IMR-90 (cell line): ENCODE data around the gene CCDC88C. TPM values are rescaled to one million over a fixed set of nuclear protein-coding genes. Genes with fewer than 3 reads are reported as not detected.

Source experiments
- ATAC-seq: fragments of 200-7000 bp; cut with Tn5 transposase; 2 replicates; pipeline ENCODE4 v1.9.1; 2020; ENCODE audit warnings: low read depth, mild to moderate bottlenecking, moderate library complexity
- BruUV-seq: library from RNA; stranded (reverse); fragments of 400-500 nt; replicated peaks from 2 replicates; lab custom pipeline; 2021; lab: Mats Ljungman, UMichigan
- CTCF ChIA-PET: fragments of 300-600 bp; formaldehyde crosslinking; extraction: SDS; loops from one replicate; lab custom pipeline; 2021; ENCODE audit warnings: antibody characterized with exemption; lab: Yijun Ruan, JAX
- POLR2A ChIA-PET: fragments of 300-600 bp; sonication (Branson Sonifier 250); formaldehyde crosslinking; loops from one replicate; lab custom pipeline; 2022; ENCODE audit warnings: antibody characterized with exemption; ENCODE audit not compliant: unreplicated experiment; lab: Charles Lee
- DNase-seq: peaks from one replicate; pipeline ENCODE4 v3.0.0; 2013
- H2AFZ ChIP-seq: replicated peaks from 2 replicates; pipeline ENCODE3; 2013; ENCODE audit warnings: low read length, mild to moderate bottlenecking; ENCODE audit not compliant: poor library complexity
- H2AK5ac ChIP-seq: 2 replicates; pipeline ENCODE4 v1.6.1; 2013; ENCODE audit warnings: low read depth, low read length, inconsistent platforms
- H2AK9ac ChIP-seq: replicated peaks from 2 replicates; pipeline ENCODE3; 2013; ENCODE audit warnings: mild to moderate bottlenecking, low read depth, low read length, moderate library complexity; ENCODE audit not compliant: poor library complexity
- H2BK120ac ChIP-seq: 2 replicates; pipeline ENCODE4 v1.6.1; 2013; ENCODE audit warnings: low read depth, low read length, inconsistent platforms
- H2BK15ac ChIP-seq: 3 replicates; pipeline ENCODE4 v1.6.1; 2013; ENCODE audit warnings: low read depth, low read length, inconsistent platforms
- H2BK20ac ChIP-seq: 2 replicates; pipeline ENCODE4 v1.6.1; 2013; ENCODE audit warnings: low read depth, mild to moderate bottlenecking, inconsistent platforms, low read length, moderate library complexity
- H2BK5ac ChIP-seq: 2 replicates; pipeline ENCODE4 v1.6.1; 2013; ENCODE audit warnings: mild to moderate bottlenecking, low read depth, low read length, inconsistent platforms; ENCODE audit not compliant: poor library complexity, severe bottlenecking
- H3K14ac ChIP-seq: replicated peaks from 2 replicates; pipeline ENCODE4 v1.6.1; 2013; ENCODE audit warnings: low read depth, low read length, inconsistent platforms
- H3K18ac ChIP-seq: 2 replicates; pipeline ENCODE4 v1.6.1; 2013; ENCODE audit warnings: low read depth, low read length, control low read depth
- H3K23ac ChIP-seq: 2 replicates; pipeline ENCODE4 v1.6.1; 2013; ENCODE audit warnings: low read depth, low read length, inconsistent platforms
- H3K27ac ChIP-seq: 2 replicates; pipeline ENCODE4 v1.5.1; 2013; ENCODE audit warnings: mild to moderate bottlenecking, control low read depth, low read length; ENCODE audit not compliant: insufficient read depth
- H3K27me3 ChIP-seq: 2 replicates; pipeline ENCODE4 v1.6.1; 2013; ENCODE audit warnings: low read length; ENCODE audit not compliant: control insufficient read depth, insufficient read depth
- H3K36me3 ChIP-seq: 2 replicates; pipeline ENCODE4 v1.6.1; 2013; ENCODE audit warnings: low read length, mixed read lengths; ENCODE audit not compliant: control insufficient read depth, insufficient read depth
- H3K4ac ChIP-seq: 2 replicates; pipeline ENCODE4 v1.6.1; 2013; ENCODE audit warnings: low read depth, low read length, inconsistent platforms
- H3K4me1 ChIP-seq: 2 replicates; pipeline ENCODE4 v1.6.1; 2013; ENCODE audit warnings: low read length, mixed read lengths; ENCODE audit not compliant: control insufficient read depth, insufficient read depth
- H3K4me2 ChIP-seq: 2 replicates; pipeline ENCODE4 v1.6.1; 2013; ENCODE audit warnings: low read depth, mild to moderate bottlenecking, control low read depth, low read length, moderate library complexity
- H3K4me3 ChIP-seq: 2 replicates; pipeline ENCODE4 v1.5.1; 2013; ENCODE audit warnings: low read depth, mild to moderate bottlenecking, control low read depth, low read length, moderate library complexity; ENCODE audit not compliant: insufficient read depth
- H3K56ac ChIP-seq: 2 replicates; pipeline ENCODE4 v1.6.1; 2013; ENCODE audit warnings: low read length, inconsistent platforms; ENCODE audit not compliant: insufficient read depth; ENCODE audit errors: extremely low read depth
- H3K79me1 ChIP-seq, 2 experiments: 2 replicates each; pipeline ENCODE4 v1.6.1; 2013; ENCODE audit warnings: low read length in 2 of 2, inconsistent platforms in 1 of 2, low read depth in 1 of 2
- H3K9ac ChIP-seq: 2 replicates; pipeline ENCODE4 v1.6.1; 2013; ENCODE audit warnings: low read depth, low read length, control low read depth
- H3K9me1 ChIP-seq: 2 replicates; pipeline ENCODE4 v1.6.1; 2013; ENCODE audit warnings: low read length, inconsistent platforms; ENCODE audit not compliant: insufficient read depth
- H3K9me3 ChIP-seq: 2 replicates; pipeline ENCODE4 v1.6.1; 2013; ENCODE audit warnings: low read length; ENCODE audit not compliant: control insufficient read depth, insufficient read depth
- H4K20me1 ChIP-seq: 2 replicates; pipeline ENCODE4 v1.6.1; 2013; ENCODE audit warnings: low read length, inconsistent platforms; ENCODE audit not compliant: insufficient read depth
- H4K5ac ChIP-seq: 2 replicates; pipeline ENCODE4 v1.6.1; 2013; ENCODE audit warnings: mild to moderate bottlenecking, low read depth, low read length, control low read depth
- H4K8ac ChIP-seq, 2 experiments: 2 replicates each; pipeline ENCODE4 v1.6.1; 2013; ENCODE audit warnings: low read depth in 2 of 2, low read length in 2 of 2, control low read depth in 1 of 2, inconsistent platforms in 1 of 2
- H4K91ac ChIP-seq: 2 replicates; pipeline ENCODE4 v1.6.1; 2013; ENCODE audit warnings: low read depth, low read length, inconsistent platforms; ENCODE audit not compliant: insufficient read depth
- BHLHE40 ChIP-seq: fragments of 150-350 bp; IDR thresholded peaks from 2 replicates; pipeline ENCODE4 v1.6.1; 2016; ENCODE audit warnings: mild to moderate bottlenecking, low read depth, low read length
- CEBPB ChIP-seq: IDR thresholded peaks from 2 replicates; pipeline ENCODE4 v1.6.1; 2012; ENCODE audit warnings: low read depth, low read length, improper control_type of control experiment
- CHD1 ChIP-seq: IDR thresholded peaks from 2 replicates; pipeline ENCODE4 v1.6.1; 2012; ENCODE audit warnings: low read depth, low read length, improper control_type of control experiment
- MAFK ChIP-seq: IDR thresholded peaks from 2 replicates; pipeline ENCODE4 v1.6.1; 2012; ENCODE audit warnings: low read depth, low read length, improper control_type of control experiment
- NFE2L2 ChIP-seq: fragments of 150-350 bp; IDR thresholded peaks from 2 replicates; pipeline ENCODE4 v1.6.1; 2016; ENCODE audit warnings: low read depth, mild to moderate bottlenecking, low read length
- POLR2A ChIP-seq: IDR thresholded peaks from 2 replicates; pipeline ENCODE4 v1.6.1; 2012; ENCODE audit warnings: mild to moderate bottlenecking, low read depth, low read length
- RAD21 ChIP-seq: IDR thresholded peaks from 2 replicates; pipeline ENCODE4 v1.6.1; 2012; ENCODE audit warnings: low read length, improper control_type of control experiment
- RCOR1 ChIP-seq: IDR thresholded peaks from 2 replicates; pipeline ENCODE4 v1.6.1; 2012; ENCODE audit warnings: mild to moderate bottlenecking, low read length, improper control_type of control experiment; ENCODE audit not compliant: insufficient replicate concordance
- RFX5 ChIP-seq: IDR thresholded peaks from 2 replicates; pipeline ENCODE4 v1.8.0; 2012; ENCODE audit warnings: low read depth, mild to moderate bottlenecking, low read length, moderate library complexity
- WGBS, 2 experiments: methylation state at CpG; one replicate each; pipeline versions ENCODE4 v1.1.5 to v1.1.7; 2013; ENCODE audit warnings: missing lambda C conversion rate in 2 of 2; ENCODE audit not compliant: insufficient read length in 1 of 2; ENCODE audit errors: extremely low coverage in 2 of 2; 5-methylcytosine and 5-hydroxymethylcytosine counted together
- dilution Hi-C: fragments of 300-500 bp; cut with HindIII; formaldehyde crosslinking; loops from one replicate; pipeline ENCODE4 v1.14.3; 2018; ENCODE audit warnings: low sequenced_read_pairs; ENCODE audit not compliant: unreplicated experiment
- in situ Hi-C: fragments of 300-500 bp; cut with MboI; formaldehyde crosslinking; loops from 3 replicates; pipeline ENCODE4 v1.14.3; 2019; ENCODE audit warnings: low sequenced_read_pairs, inconsistent platforms, mixed read lengths
- intact Hi-C: fragments of 100-400 bp; cut with micrococcal nuclease; formaldehyde crosslinking; loops from 2 replicates; pipeline ENCODE4 v1.10.0; 2022
- polyA plus RNA-seq, 3 experiments: library from polyadenylated mRNA; depleted of rRNA; stranded (reverse); fragments of >200 nt; gene quantifications; 2 replicates each; pipeline ENCODE4 v1.2.3, GENCODE V29; 2012; ENCODE audit warnings: low replicate concordance in 1 of 3
- total RNA-seq: library from RNA; depleted of rRNA; stranded (reverse); fragments of >200 nt; gene quantifications from 2 replicates; pipeline ENCODE4 v1.2.3, GENCODE V29; 2012
- TF ChIP-seq, protein P1 (sequence below): conservative IDR thresholded peaks from 2 replicates; pipeline ENCODE4 v1.5.1; 2012; ENCODE audit warnings: mild to moderate bottlenecking, low read depth, low read length, improper control_type of control experiment
- TF ChIP-seq, protein P2 (sequence below): fragments of 150-350 bp; IDR thresholded peaks from 2 replicates; pipeline ENCODE4 v1.6.1; 2016; ENCODE audit warnings: low read depth, mild to moderate bottlenecking, low read length, moderate library complexity, borderline replicate concordance

The CCDC88C gene
- total and polyA plus RNA-seq, 2 of the 4 experiments (the other 2 are of a cell fraction): 0.17 to 0.18 TPM

DNA sequence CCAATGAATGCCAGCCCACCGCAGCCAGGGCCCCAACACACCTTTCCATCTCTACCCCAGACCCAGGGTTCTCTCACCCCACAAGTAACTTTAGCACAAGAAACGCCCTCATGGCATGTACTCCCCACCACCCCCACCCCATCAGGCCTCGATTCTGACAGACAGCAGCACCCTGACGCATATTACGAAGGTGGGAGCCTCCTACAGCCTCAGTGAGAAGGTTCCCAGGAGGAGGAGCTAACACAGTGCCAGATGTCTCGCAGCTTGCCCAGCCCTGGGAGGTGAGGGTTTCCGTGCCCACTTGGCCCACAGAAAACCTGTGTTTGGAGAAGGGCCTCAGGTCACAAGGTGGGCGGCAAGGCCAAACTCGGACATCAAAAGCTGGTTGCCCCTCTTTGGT is 32.4 kb downstream of the CCDC88C start:
- H3K18ac ChIP-seq: no peak overlapping the region
- no peaks in the 10 kb centered on the region for H3K79me1 ChIP-seq
- no peaks in the 10 kb centered on the region for H3K9me1 ChIP-seq
- no peak for ATAC-seq
- no peak overlapping the region for H2AFZ ChIP-seq
- intact Hi-C loops: no loop called here
- no peak for TF ChIP-seq BHLHE40
- TF ChIP-seq RFX5: no peak
- TF ChIP-seq CEBPB: no peak
- TF ChIP-seq CHD1: no peak
- no peak for TF ChIP-seq POLR2A
- TF ChIP-seq, protein P1, sequence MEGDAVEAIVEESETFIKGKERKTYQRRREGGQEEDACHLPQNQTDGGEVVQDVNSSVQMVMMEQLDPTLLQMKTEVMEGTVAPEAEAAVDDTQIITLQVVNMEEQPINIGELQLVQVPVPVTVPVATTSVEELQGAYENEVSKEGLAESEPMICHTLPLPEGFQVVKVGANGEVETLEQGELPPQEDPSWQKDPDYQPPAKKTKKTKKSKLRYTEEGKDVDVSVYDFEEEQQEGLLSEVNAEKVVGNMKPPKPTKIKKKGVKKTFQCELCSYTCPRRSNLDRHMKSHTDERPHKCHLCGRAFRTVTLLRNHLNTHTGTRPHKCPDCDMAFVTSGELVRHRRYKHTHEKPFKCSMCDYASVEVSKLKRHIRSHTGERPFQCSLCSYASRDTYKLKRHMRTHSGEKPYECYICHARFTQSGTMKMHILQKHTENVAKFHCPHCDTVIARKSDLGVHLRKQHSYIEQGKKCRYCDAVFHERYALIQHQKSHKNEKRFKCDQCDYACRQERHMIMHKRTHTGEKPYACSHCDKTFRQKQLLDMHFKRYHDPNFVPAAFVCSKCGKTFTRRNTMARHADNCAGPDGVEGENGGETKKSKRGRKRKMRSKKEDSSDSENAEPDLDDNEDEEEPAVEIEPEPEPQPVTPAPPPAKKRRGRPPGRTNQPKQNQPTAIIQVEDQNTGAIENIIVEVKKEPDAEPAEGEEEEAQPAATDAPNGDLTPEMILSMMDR: no peak
- TF ChIP-seq NFE2L2: no peak
- TF ChIP-seq RAD21: no peak
- no peak for TF ChIP-seq RCOR1
- TF ChIP-seq, protein P2, sequence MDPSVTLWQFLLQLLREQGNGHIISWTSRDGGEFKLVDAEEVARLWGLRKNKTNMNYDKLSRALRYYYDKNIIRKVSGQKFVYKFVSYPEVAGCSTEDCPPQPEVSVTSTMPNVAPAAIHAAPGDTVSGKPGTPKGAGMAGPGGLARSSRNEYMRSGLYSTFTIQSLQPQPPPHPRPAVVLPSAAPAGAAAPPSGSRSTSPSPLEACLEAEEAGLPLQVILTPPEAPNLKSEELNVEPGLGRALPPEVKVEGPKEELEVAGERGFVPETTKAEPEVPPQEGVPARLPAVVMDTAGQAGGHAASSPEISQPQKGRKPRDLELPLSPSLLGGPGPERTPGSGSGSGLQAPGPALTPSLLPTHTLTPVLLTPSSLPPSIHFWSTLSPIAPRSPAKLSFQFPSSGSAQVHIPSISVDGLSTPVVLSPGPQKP: no peak
- TF ChIP-seq MAFK: no peak
- H4K20me1 ChIP-seq: no peaks in the 10 kb centered on the region
- H2BK20ac ChIP-seq: no peak overlapping the region
- POLR2A ChIA-PET: no interaction called here
- dilution Hi-C loops: no loop called here
- no peak overlapping the region for H3K4me2 ChIP-seq
- no peak overlapping the region for H4K91ac ChIP-seq
- CTCF ChIA-PET: no interaction called here
- H3K4ac ChIP-seq: no peak overlapping the region
- in situ Hi-C loops: no loop called here
- no peak overlapping the region for H3K14ac ChIP-seq
- H4K5ac ChIP-seq: no peak overlapping the region
- no peak for DNase-seq
- H3K23ac ChIP-seq: no peak overlapping the region
- no peak overlapping the region for H2BK15ac ChIP-seq
- H2BK120ac ChIP-seq: no peak overlapping the region
- H2BK5ac ChIP-seq: no peak overlapping the region
- H3K9ac ChIP-seq: no peak overlapping the region
- WGBS, 2 experiments: 79% methylated on average over 3 of the region's 9 CpGs; no CpG with 5 or more reads in 1 of the 2 experiments
- no peaks in the 10 kb centered on the region for H3K9me3 ChIP-seq
- no peak overlapping the region for H2AK9ac ChIP-seq
- H3K4me1 ChIP-seq: peaks cover 2% of the 10 kb centered on the region; the same call in 1 of the 2 replicates
- no peak overlapping the region for H3K56ac ChIP-seq
- no peak overlapping the region for H4K8ac ChIP-seq
- no peak overlapping the region for H2AK5ac ChIP-seq
- peaks cover 6% of the 10 kb centered on the region; the same call in 1 of the 2 replicates for H3K27me3 ChIP-seq
- no peak overlapping the region for H3K4me3 ChIP-seq
- BruUV-seq: no TSS peak
- H3K27ac ChIP-seq: no peak overlapping the region
- no peaks in the 10 kb centered on the region for H3K36me3 ChIP-seq
